Measurements from ENCODE around the gene COBL. TPM values are rescaled to one million over a fixed set of nuclear protein-coding genes. Genes with fewer than 3 reads are reported as not detected.

COBL gene
- total and polyA plus RNA-seq, 2 of the 8 experiments (the other 6 are each of a cell fraction or from before 2014, with no cell fraction given) = 13.8 to 40.4 TPM

DNA sequence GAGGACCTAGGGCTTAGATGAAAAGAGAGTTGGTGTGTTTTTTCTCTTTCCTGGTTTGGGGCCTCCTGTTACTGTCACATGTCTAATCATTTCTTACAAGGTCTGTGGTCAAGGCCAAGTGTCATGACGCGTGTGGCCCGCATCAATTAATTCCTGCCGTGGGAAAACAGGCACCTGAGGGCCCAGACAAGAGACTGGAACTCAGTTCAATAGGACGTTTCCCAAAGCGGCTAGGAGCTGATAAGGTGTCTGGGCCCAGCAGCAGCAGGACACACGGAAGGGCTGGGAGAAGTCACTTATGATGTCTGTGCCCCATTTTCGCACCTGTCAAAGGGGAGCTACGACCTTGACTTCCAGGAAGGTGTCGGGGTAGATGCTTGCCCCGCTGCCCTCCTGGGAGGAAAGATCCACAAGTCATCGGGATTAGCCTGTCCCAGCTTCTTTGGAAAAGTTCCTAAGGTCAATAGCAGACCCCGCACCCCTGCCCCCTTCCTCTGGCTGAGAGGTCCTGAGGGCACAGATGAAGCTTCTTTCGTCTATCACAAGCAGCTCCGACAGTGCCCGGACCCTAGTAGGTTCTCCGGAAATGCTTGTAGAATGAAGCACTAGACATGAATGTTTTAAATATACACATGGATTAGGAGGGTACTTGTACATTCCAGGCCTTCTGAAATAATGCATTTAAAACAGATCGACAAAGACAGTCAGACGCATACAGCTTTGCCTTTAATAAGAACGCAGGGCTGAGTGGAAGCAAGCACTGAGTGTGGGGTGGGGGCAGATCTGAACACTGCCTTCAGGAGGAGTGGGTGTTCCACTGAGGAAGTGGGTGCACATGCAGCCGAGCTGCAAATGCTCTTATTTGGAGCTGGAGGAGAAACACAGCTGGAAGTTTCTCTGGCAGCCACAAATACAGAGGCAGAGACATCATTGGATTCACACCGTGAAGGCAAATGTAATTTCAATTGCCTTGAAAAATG is 296.4 kb downstream of the COBL start:
- FAIRE-seq = peak; percentile 32
- Histone ChIP-seq H3K4me1 (replicated peaks in 1 of 4; ENCODE audit: control insufficient read depth in 3 of 4, insufficient read depth in 4 of 4, low read length in 3 of 4) (no peaks in the 10 kb centered on the region; a peak in 2 of 7 replicates), H3K9ac (replicated peaks in 1 of 4; ENCODE audit: extremely low read depth in 1 of 4, low read depth in 3 of 4, low read length in 3 of 4) (no peak overlapping the region), H3K14ac (ENCODE audit: insufficient read length) (no peak overlapping the region), H3K4me2 (ENCODE audit: insufficient read depth in 1 of 2, low read depth in 2 of 2, low read length in 2 of 2) (no peak overlapping the region), H2AK5ac (ENCODE audit: low read depth, low read length) (no peak overlapping the region), H4K91ac (replicated peaks; ENCODE audit: insufficient read length, low read length) (no peak overlapping the region), H2BK120ac (replicated peaks; ENCODE audit: low read depth, low read length) (no peak overlapping the region), H3K4me3 (ENCODE audit: extremely low read depth in 1 of 4, insufficient read depth in 2 of 4, low read depth in 3 of 4, low read length in 4 of 4) (no peak overlapping the region), H3K23ac (ENCODE audit: insufficient read length) (no peak overlapping the region), H4K5ac (ENCODE audit: insufficient read length, low read depth, low read length) (no peak overlapping the region), H2AFZ (ENCODE audit: low read length) (no peak overlapping the region), H3K23me2 (ENCODE audit: low read depth, low read length) (peaks cover 4% of the 10 kb centered on the region; the same call in 1 of the 2 replicates), H2BK15ac (ENCODE audit: low read length) (no peak overlapping the region), H2BK20ac (ENCODE audit: low read length) (no peak overlapping the region), H3K27ac (ENCODE audit: low read depth, low read length) (no peak overlapping the region), H4K20me1 (replicated peaks in 1 of 2; ENCODE audit: control insufficient read depth in 1 of 2, insufficient read depth in 2 of 2, low read length in 2 of 2) (no peaks in the 10 kb centered on the region), H3K79me2 (ENCODE audit: control insufficient read depth in 1 of 2, insufficient read depth in 2 of 2, low read length in 2 of 2) (no peaks in the 10 kb centered on the region), H3K36me3 (ENCODE audit: control insufficient read depth in 2 of 4, insufficient read depth in 4 of 4, low read length in 3 of 4) (peaks cover 0 to 7% (median 4%) of the 10 kb centered on the region in 4 experiments; a peak in 3 of 8 replicates), H3K9me3 (ENCODE audit: insufficient read depth in 2 of 2, low read depth in 1 of 2, low read length in 1 of 2) (no peaks in the 10 kb centered on the region), H3K56ac (replicated peaks; ENCODE audit: insufficient read length, low read depth, low read length) (no peak overlapping the region), H2BK12ac (ENCODE audit: low read depth, low read length) (no peak overlapping the region), H3K79me1 (ENCODE audit: low read depth, low read length) (no peaks in the 10 kb centered on the region; the same call in 1 of the 2 replicates), H3K4ac (replicated peaks; ENCODE audit: insufficient read length, low read depth, low read length) (no peak overlapping the region), H2BK5ac (ENCODE audit: low read depth, low read length) (no peak overlapping the region), H4K8ac (ENCODE audit: extremely low read depth, insufficient read depth, low read length) (no peak overlapping the region), H3K27me3 (replicated peaks in 1 of 4; ENCODE audit: control insufficient read depth in 3 of 4, extremely low read depth in 1 of 4, insufficient read depth in 3 of 4, low read length in 3 of 4) (no peaks in the 10 kb centered on the region), H3K18ac (ENCODE audit: extremely low read depth, low read length) (no peak overlapping the region)
- peak in 1 of 2 experiments; percentile 36 for DNase-seq (ENCODE audit: low read depth in 1 of 2, low spot score in 2 of 2)
- POLR2A ChIA-PET (ENCODE audit: partially characterized antibody) = interaction anchor here (1.1 kb wide), 1 partner anchor 9 kb away, joined by 3 read pairs; no protein-coding TSS in a partner anchor
- 86% methylated on average over 22 of the region's 22 CpGs; no CpG with 5 or more reads in 1 of the 2 experiments for WGBS, 2 experiments (ENCODE audit: extremely low coverage in 1 of 2, insufficient coverage in 1 of 2, insufficient read length in 1 of 2, insufficient replicate concordance in 2 of 2, low coverage in 1 of 2, low lambda C conversion rate in 2 of 2, missing lambda C conversion rate in 1 of 2)
- CTCF ChIA-PET (ENCODE audit: partially characterized antibody) = interaction anchor here (0.8 to 3.1 kb wide), 10 partner anchors 12 to 141 kb away, joined by 3 to 11 read pairs (median 4); no protein-coding TSS in a partner anchor
- TF ChIP-seq CBX5 (IDR thresholded peaks at IDR 0.05; ENCODE audit: low read depth, low read length) = no peak
- no peak for TF ChIP-seq NANOG (IDR thresholded peaks at IDR 0.05; ENCODE audit: insufficient read depth, low read depth, low read length, poor library complexity, severe bottlenecking)
